ENCODE data around the gene NACC1. TPM values are rescaled to one million over a fixed set of nuclear protein-coding genes. Genes with fewer than 3 reads are reported as not detected.

The NACC1 gene
- total and polyA plus RNA-seq, 8 donors = 6.9 to 122 (median 23.4) TPM

DNA sequence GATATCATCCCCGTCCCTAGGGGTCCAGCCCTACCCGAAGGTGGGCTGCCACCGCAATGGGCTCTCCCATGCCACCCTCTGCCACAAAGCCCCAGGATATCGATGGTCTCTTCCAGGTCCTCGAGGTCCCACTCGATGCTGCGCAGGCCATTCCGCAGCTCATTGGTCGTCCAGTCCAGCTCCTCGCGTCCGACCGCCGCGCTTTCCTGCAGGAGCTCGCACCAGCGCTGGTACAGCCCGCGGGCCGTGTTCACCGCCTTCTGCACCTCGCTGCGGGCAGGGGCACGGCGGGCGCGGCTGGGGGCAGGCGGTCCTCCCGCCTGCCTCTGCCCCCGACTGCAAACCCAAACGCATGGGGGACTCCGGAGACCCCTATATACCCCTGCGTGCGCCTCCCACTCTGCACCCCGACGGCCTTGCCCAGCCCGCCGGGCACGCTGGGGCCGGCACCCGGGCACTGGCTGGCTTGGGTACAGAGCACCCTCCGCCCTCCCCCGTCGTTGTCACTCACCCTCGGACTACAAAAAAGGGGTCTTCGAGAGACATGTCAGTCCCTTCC is 31.6 kb downstream of the NACC1 start:
- Histone ChIP-seq H3K36me3 (peaks cover 4 to 19% (median 13%) of the 10 kb centered on the region in 4 donors), H3K4me3 (peak overlapping the region; percentile 85 to 92 (median 88)), H3K9me3 (no peaks in the 10 kb centered on the region), H3K4me1 (peaks cover 8 to 35% (median 25%) of the 10 kb centered on the region in 4 donors), H3K27ac (peak overlapping the region; percentile 93 to 99 (median 99)), H3K27me3 (no peaks in the 10 kb centered on the region)
- TF ChIP-seq EP300 (IDR thresholded peaks at IDR 0.05) = no peak
- no peak for TF ChIP-seq POLR2A (IDR thresholded peaks at IDR 0.05)
- TF ChIP-seq, protein P1, sequence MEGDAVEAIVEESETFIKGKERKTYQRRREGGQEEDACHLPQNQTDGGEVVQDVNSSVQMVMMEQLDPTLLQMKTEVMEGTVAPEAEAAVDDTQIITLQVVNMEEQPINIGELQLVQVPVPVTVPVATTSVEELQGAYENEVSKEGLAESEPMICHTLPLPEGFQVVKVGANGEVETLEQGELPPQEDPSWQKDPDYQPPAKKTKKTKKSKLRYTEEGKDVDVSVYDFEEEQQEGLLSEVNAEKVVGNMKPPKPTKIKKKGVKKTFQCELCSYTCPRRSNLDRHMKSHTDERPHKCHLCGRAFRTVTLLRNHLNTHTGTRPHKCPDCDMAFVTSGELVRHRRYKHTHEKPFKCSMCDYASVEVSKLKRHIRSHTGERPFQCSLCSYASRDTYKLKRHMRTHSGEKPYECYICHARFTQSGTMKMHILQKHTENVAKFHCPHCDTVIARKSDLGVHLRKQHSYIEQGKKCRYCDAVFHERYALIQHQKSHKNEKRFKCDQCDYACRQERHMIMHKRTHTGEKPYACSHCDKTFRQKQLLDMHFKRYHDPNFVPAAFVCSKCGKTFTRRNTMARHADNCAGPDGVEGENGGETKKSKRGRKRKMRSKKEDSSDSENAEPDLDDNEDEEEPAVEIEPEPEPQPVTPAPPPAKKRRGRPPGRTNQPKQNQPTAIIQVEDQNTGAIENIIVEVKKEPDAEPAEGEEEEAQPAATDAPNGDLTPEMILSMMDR (IDR thresholded peaks at IDR 0.05) = no peak
- no peak for TF ChIP-seq POLR2AphosphoS5 (IDR thresholded peaks at IDR 0.05)
- DNase-seq = peak; percentile 61 to 81
- WGBS, 5 donors = 0 to 1% (median 0%) methylated on average over 9 to 46 of the region's 46 CpGs
- intact Hi-C loops (cut with DNase I; ENCODE audit: low total_unique reads) = no loop called here

DNA sequence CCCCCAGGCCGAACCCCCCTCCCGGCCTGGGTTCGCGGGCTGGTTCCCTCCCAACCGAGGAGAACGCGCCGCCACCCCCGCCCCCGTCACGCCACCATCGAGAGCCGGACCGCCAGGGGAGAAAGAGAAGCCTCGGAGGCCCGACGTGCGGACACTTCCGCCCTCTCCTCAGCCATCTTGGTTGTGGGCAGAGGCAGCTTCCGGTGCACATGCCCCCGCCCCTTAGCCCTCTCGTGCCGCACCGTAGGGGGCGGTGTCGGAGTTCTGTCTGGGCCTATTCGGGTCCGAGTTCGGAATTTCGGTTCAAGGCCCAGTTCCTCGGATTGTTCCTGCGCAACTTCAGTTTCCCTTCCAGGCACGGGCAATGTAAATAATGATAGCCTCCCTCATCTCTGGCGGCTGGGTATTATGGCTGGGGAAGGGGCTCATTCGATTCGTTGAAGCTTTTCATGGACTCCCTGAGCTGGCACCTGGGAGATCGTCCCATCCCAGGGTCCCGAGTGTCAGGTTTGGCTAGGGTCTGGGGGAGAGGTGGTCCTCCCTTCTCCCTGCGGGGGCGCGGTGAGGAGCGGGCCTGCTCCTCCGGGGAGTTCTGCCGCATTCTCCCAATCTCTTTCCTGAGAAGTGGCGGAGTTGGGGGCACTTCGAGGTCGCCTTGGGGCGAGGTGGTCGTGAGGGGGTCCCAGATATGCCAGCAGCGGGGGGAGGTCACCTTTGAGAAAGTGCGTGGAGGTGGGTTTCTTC is 32.3 kb downstream of the NACC1 start, which contains the start of the genes IER2 and STX10:
Gene IER2 (plus strand): TSS at position 225 of the 744 bp plus-strand sequence. CDS start 2,776 bp downstream, outside the sequence.
Gene STX10 (minus strand): TSS at position 189 of the 744 bp plus-strand sequence. CDS start 202 bp downstream, outside the sequence.
- no peaks in the 10 kb centered on the region for H3K27me3 ChIP-seq
- peaks cover 13 to 39% (median 30%) of the 10 kb centered on the region in 4 donors for H3K4me1 ChIP-seq
- H3K4me3 ChIP-seq = peak within 1 kb of the TSS; percentile 85 to 92 (median 88)
- TF ChIP-seq, protein P1 (IDR thresholded peaks at IDR 0.05) = peak in 5 of 7 experiments; percentile 36 to 78 (median 50)
- TF ChIP-seq POLR2AphosphoS5 (IDR thresholded peaks at IDR 0.05) = peak; percentile 96 to 98 (median 98)
- TF ChIP-seq POLR2A (IDR thresholded peaks at IDR 0.05) = peak in 2 of 4 donors; percentile 26 to 65
- TF ChIP-seq EP300 (IDR thresholded peaks at IDR 0.05) = no peak
- WGBS, 5 donors = 0 to 1% (median 0%) methylated on average over 19 to 51 of the region's 51 CpGs
- H3K36me3 ChIP-seq = peaks cover 0 to 13% (median 7%) of the 10 kb centered on the region in 4 donors
- H3K9me3 ChIP-seq = no peaks in the 10 kb centered on the region
- peak; percentile 95 to 98 for DNase-seq
- H3K27ac ChIP-seq = peak within 1 kb of the TSS; percentile 93 to 99 (median 99)
- intact Hi-C loops (cut with DNase I; ENCODE audit: low total_unique reads) = no loop called here

DNA sequence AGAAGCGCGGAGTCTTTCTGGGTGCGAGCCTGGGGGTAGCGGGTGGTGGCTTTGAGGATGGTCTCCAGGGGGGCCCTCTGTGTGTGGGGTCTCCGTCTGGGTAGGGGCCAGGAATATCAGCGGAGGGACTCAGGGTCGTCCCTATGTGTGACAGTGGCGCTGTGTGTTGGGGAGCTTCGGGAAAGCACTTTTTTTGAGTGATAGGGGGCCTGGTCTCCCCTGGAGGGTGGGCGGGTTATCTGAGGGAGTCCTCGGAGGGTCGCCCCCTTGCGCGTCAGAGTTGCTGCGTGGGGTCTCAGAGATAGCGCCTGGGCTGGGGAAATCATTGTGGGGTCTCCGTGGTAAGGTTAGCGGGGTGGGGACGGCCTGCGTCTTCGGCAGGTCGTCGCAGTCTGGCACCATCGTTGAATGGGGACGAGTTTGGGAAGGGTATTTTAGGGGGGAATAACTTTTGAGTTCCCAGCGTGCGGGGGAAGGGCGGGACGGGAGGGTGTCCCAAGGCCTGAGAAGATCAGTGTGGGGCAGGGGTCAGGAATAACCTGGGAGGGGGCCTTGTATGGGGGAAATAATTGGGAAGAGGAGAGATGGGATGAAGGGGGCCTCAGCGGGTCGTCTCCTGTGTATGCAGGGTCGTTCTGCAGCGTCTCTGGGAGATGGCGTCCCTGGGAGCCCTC is 33.0 kb downstream of the NACC1 start:
- Histone ChIP-seq H3K4me1 (peaks cover 20 to 47% (median 37%) of the 10 kb centered on the region in 4 donors), H3K27me3 (no peaks in the 10 kb centered on the region), H3K36me3 (peaks cover 0 to 6% (median 3%) of the 10 kb centered on the region in 4 donors), H3K4me3 (peak overlapping the region; percentile 85 to 92 (median 88)), H3K9me3 (no peaks in the 10 kb centered on the region), H3K27ac (peak overlapping the region; percentile 93 to 99 (median 99))
- intact Hi-C loops (cut with DNase I; ENCODE audit: low total_unique reads) = no loop called here
- peak in 1 of 2 donors; percentile 76 for DNase-seq
- TF ChIP-seq EP300 (IDR thresholded peaks at IDR 0.05) (no peak), POLR2A (IDR thresholded peaks at IDR 0.05) (no peak), POLR2AphosphoS5 (IDR thresholded peaks at IDR 0.05) (no peak)
- TF ChIP-seq, protein P1 (IDR thresholded peaks at IDR 0.05) = no peak
- WGBS, 5 donors = 0 to 1% (median 1%) methylated on average over 33 to 34 of the region's 34 CpGs

Data from stomach (tissue), 9 donors.